H9 (cell line): ENCODE measurements around the gene WNK3. TPM values are rescaled to one million over a fixed set of nuclear protein-coding genes. Genes with fewer than 3 reads are reported as not detected.

ENCODE experiments used
- DNase-seq: peaks from one replicate; pipeline ENCODE4 v3.0.0-alpha.2; 2017
- H2AFZ ChIP-seq: one replicate; pipeline ENCODE4 v1.6.1; 2013; ENCODE audit warnings: mild to moderate bottlenecking, low read length, control low read depth, moderate library complexity
- H2AK5ac ChIP-seq: 2 replicates; pipeline ENCODE4 v1.6.1; 2013; ENCODE audit warnings: low read length, control low read depth, mixed read lengths; ENCODE audit not compliant: insufficient read length
- H2BK120ac ChIP-seq: one replicate; pipeline ENCODE4 v1.6.1; 2013; ENCODE audit warnings: low read depth, mild to moderate bottlenecking, low read length, control low read depth, inconsistent platforms; ENCODE audit not compliant: poor library complexity, severe bottlenecking
- H2BK12ac ChIP-seq: 2 replicates; pipeline ENCODE4 v1.6.1; 2013; ENCODE audit warnings: low read length, control low read depth, mixed read lengths, low read depth; ENCODE audit not compliant: insufficient read length
- H2BK15ac ChIP-seq: 2 replicates; pipeline ENCODE4 v1.6.1; 2013; ENCODE audit warnings: low read depth, low read length, control low read depth
- H2BK20ac ChIP-seq: one replicate; pipeline ENCODE4 v1.6.1; 2013; ENCODE audit warnings: low read depth, mild to moderate bottlenecking, low read length, control low read depth, inconsistent platforms; ENCODE audit not compliant: poor library complexity, severe bottlenecking
- H2BK5ac ChIP-seq: 2 replicates; pipeline ENCODE4 v1.6.1; 2013; ENCODE audit warnings: low read length, control low read depth, mixed read lengths; ENCODE audit not compliant: insufficient read length
- H3K14ac ChIP-seq: 2 replicates; pipeline ENCODE4 v1.6.1; 2013; ENCODE audit warnings: low read length, control low read depth; ENCODE audit not compliant: insufficient read depth
- H3K18ac ChIP-seq: 2 replicates; pipeline ENCODE4 v1.6.1; 2013; ENCODE audit warnings: low read depth, mild to moderate bottlenecking, mixed read lengths, low read length, control low read depth; ENCODE audit not compliant: insufficient read length
- H3K23ac ChIP-seq: 2 replicates; pipeline ENCODE4 v1.6.1; 2013; ENCODE audit warnings: low read length, control low read depth, mixed read lengths, low read depth; ENCODE audit not compliant: insufficient read length
- H3K23me2 ChIP-seq: 2 replicates; pipeline ENCODE4 v1.6.1; 2013; ENCODE audit warnings: low read depth, mild to moderate bottlenecking, mixed read lengths, low read length, control low read depth; ENCODE audit not compliant: insufficient read length, poor library complexity, severe bottlenecking
- H3K27ac ChIP-seq: 2 replicates; pipeline ENCODE4 v1.5.1; 2013; ENCODE audit warnings: low read length, control low read depth, mixed read lengths, low read depth; ENCODE audit not compliant: insufficient read length
- H3K27me3 ChIP-seq: 2 replicates; pipeline ENCODE4 v1.6.1; 2013; ENCODE audit warnings: low read length, control low read depth, inconsistent platforms; ENCODE audit not compliant: insufficient read depth
- H3K4ac ChIP-seq: 2 replicates; pipeline ENCODE4 v1.6.1; 2013; ENCODE audit warnings: low read depth, mild to moderate bottlenecking, control low read depth, inconsistent platforms, low read length, moderate library complexity
- H3K4me1 ChIP-seq: 2 replicates; pipeline ENCODE4 v1.6.1; 2013; ENCODE audit warnings: low read length, control low read depth, inconsistent platforms; ENCODE audit not compliant: insufficient read depth
- H3K4me2 ChIP-seq: 2 replicates; pipeline ENCODE4 v1.6.1; 2013; ENCODE audit warnings: low read length, control low read depth, mixed read lengths; ENCODE audit not compliant: insufficient read length, insufficient read depth
- H3K56ac ChIP-seq: 2 replicates; pipeline ENCODE4 v1.6.1; 2013; ENCODE audit warnings: low read depth, mild to moderate bottlenecking, mixed read lengths, low read length, control low read depth; ENCODE audit not compliant: insufficient read length
- H3K79me1 ChIP-seq: 2 replicates; pipeline ENCODE4 v1.6.1; 2013; ENCODE audit warnings: low read depth, mild to moderate bottlenecking, moderate library complexity, low read length, control low read depth, inconsistent platforms; ENCODE audit not compliant: insufficient read depth, poor library complexity, severe bottlenecking
- H3K79me2 ChIP-seq: 2 replicates; pipeline ENCODE4 v1.6.1; 2013; ENCODE audit warnings: low read length, control low read depth, inconsistent platforms; ENCODE audit not compliant: insufficient read depth
- H3K9ac ChIP-seq: 2 replicates; pipeline ENCODE4 v1.6.1; 2013; ENCODE audit warnings: low read length, control low read depth, mixed read lengths; ENCODE audit not compliant: insufficient read length; ENCODE audit errors: extremely low read depth
- H3K9me3 ChIP-seq: one replicate; pipeline ENCODE4 v1.6.1; 2013; ENCODE audit warnings: low read depth, low read length, inconsistent platforms; ENCODE audit not compliant: control insufficient read depth
- H3T11ph ChIP-seq: one replicate; pipeline ENCODE4 v1.6.1; 2013; ENCODE audit warnings: mild to moderate bottlenecking, low read length, control low read depth, inconsistent platforms
- H4K20me1 ChIP-seq: one replicate; pipeline ENCODE4 v1.6.1; 2013; ENCODE audit not compliant: control insufficient read depth, insufficient read length, insufficient read depth
- H4K5ac ChIP-seq: 2 replicates; pipeline ENCODE4 v1.6.1; 2013; ENCODE audit warnings: low read depth, mild to moderate bottlenecking, mixed read lengths, low read length, control low read depth; ENCODE audit not compliant: insufficient read length
- H4K8ac ChIP-seq: replicated peaks from 2 replicates; pipeline ENCODE4 v1.6.1; 2013; ENCODE audit warnings: low read length, control low read depth, mixed read lengths, low read depth; ENCODE audit not compliant: insufficient read length
- H4K91ac ChIP-seq: 2 replicates; pipeline ENCODE4 v1.6.1; 2013; ENCODE audit warnings: low read depth, mild to moderate bottlenecking, moderate library complexity, mixed read lengths, low read length, control low read depth; ENCODE audit not compliant: insufficient read length
- H3K27ac Mint-ChIP-seq, 3 experiments: 2 replicates in 2 of 3; 3 replicates in 1 of 3; pipeline ENCODE4 v1.8.0; 2020 to 2021; ENCODE audit warnings: mixed read lengths in 3 of 3, mild to moderate bottlenecking in 1 of 3, moderate library complexity in 1 of 3
- H3K27me3 Mint-ChIP-seq: 2 replicates; pipeline ENCODE4 v1.8.0; 2021; ENCODE audit warnings: low read depth, mild to moderate bottlenecking, moderate library complexity, mixed read lengths
- H3K36me3 Mint-ChIP-seq, 3 experiments: 2 replicates in 2 of 3; 3 replicates in 1 of 3; pipeline ENCODE4 v1.8.0; 2020 to 2021; ENCODE audit warnings: low read depth in 3 of 3, mixed read lengths in 3 of 3; ENCODE audit not compliant: insufficient read depth in 1 of 3
- H3K4me1 Mint-ChIP-seq, 2 experiments: 2 replicates each; pipeline ENCODE4 v1.8.0; 2020; ENCODE audit warnings: mixed read lengths in 2 of 2
- H3K4me3 Mint-ChIP-seq, 2 experiments: 2 replicates in 1 of 2; 3 replicates in 1 of 2; pipeline ENCODE4 v1.8.0; 2020 to 2021; ENCODE audit warnings: mild to moderate bottlenecking in 2 of 2, mixed read lengths in 2 of 2, moderate library complexity in 1 of 2
- H3K9me3 Mint-ChIP-seq, 2 experiments: 2 replicates in 1 of 2; 3 replicates in 1 of 2; pipeline ENCODE4 v1.8.0; 2020; ENCODE audit warnings: mild to moderate bottlenecking in 2 of 2, mixed read lengths in 2 of 2, moderate library complexity in 1 of 2
- CTCF ChIP-seq: fragments of 200-600 bp; sonication (generic); conservative IDR thresholded peaks from 3 replicates; pipeline ENCODE4 v1.8.0; 2021; ENCODE audit warnings: antibody characterized with exemption, mild to moderate bottlenecking
- WGBS: extraction: QIAGEN DNeasy Blood & Tissue Kit; methylation state at CpG from one replicate; pipeline ENCODE4 v1.1.7; 2013; ENCODE audit warnings: missing lambda C conversion rate, low lambda C conversion rate, mixed read lengths; ENCODE audit not compliant: insufficient read length; ENCODE audit errors: extremely low coverage; 5-methylcytosine and 5-hydroxymethylcytosine counted together
- total RNA-seq: library from RNA; stranded (reverse); gene quantifications from 2 replicates; pipeline ENCODE4 v1.2.1, GENCODE V29; 2021

WNK3 gene
- total RNA-seq, 1 experiment from 2014 or later, result 22.8 TPM

- H3K4ac ChIP-seq, result no peak overlapping the region
- H3K27me3 Mint-ChIP-seq, result peaks cover 3% of the 10 kb centered on the region; the same call in 1 of the 2 replicates
These were observed 772 bp upstream of the WNK3 start for GRCh38 chrX:54358424-54359211.

More at GRCh38 chrX:54358424-54359211, 772 bp upstream of the WNK3 start:
- peaks cover 25% of the 10 kb centered on the region for H3K9me3 ChIP-seq
- no peak overlapping the region for H2BK15ac ChIP-seq
- H3K9ac ChIP-seq, result peak overlapping the region; percentile 62
- H3K14ac ChIP-seq, result peak overlapping the region; percentile 92
- peak overlapping the region; percentile 21 for H4K5ac ChIP-seq
- H3T11ph ChIP-seq, result no peak overlapping the region
- H3K4me1 ChIP-seq, result no peaks in the 10 kb centered on the region
- peaks cover 15 to 28% of the 10 kb centered on the region in 2 experiments for H3K4me1 Mint-ChIP-seq
- H2AFZ ChIP-seq, result no peak overlapping the region
- H3K36me3 Mint-ChIP-seq, result peaks cover 0 to 4% (median 3%) of the 10 kb centered on the region in 3 experiments; a peak in 4 of 7 replicates
- peaks cover 6% of the 10 kb centered on the region for H3K23me2 ChIP-seq
- peaks cover 62 to 64% of the 10 kb centered on the region in 2 experiments for H3K9me3 Mint-ChIP-seq
- no CpG with 5 or more reads among the region's 54 CpGs for WGBS
- H3K79me1 ChIP-seq, result no peaks in the 10 kb centered on the region
- H4K8ac ChIP-seq, result no peak overlapping the region
- H3K23ac ChIP-seq, result no peak overlapping the region
- no peak overlapping the region for H2AK5ac ChIP-seq
- peak overlapping the region; percentile 99 to 100 (median 99) for H3K27ac Mint-ChIP-seq
- H3K56ac ChIP-seq, result no peak overlapping the region
- H3K4me3 Mint-ChIP-seq, result peak overlapping the region; percentile 87 to 95
- TF ChIP-seq CTCF, result no peak
- H2BK120ac ChIP-seq, result no peak overlapping the region
- peak overlapping the region; percentile 91 for H3K18ac ChIP-seq
- H4K91ac ChIP-seq, result no peak overlapping the region
- no peak overlapping the region for H2BK20ac ChIP-seq
- no peak overlapping the region for H2BK12ac ChIP-seq
- no peak overlapping the region for H2BK5ac ChIP-seq
- H3K79me2 ChIP-seq, result peaks cover 2% of the 10 kb centered on the region; the same call in 1 of the 2 replicates
- no peaks in the 10 kb centered on the region for H3K27me3 ChIP-seq
- no peaks in the 10 kb centered on the region for H4K20me1 ChIP-seq
- peak overlapping the region; percentile 61 for H3K27ac ChIP-seq
- peak; percentile 83 for DNase-seq
- H3K4me2 ChIP-seq, result peak overlapping the region; percentile 46
